DMS53 treated with DMSO at 0.1 percent for 48 hours (cell line): ENCODE data around the gene ADAMTSL4.

Source experiments
- DNase-seq: peaks from one replicate; lab custom pipeline; 2025; ENCODE audit not compliant: unreplicated experiment; lab: John Stamatoyannopoulos, UW

Gene ADAMTSL4

DNA sequence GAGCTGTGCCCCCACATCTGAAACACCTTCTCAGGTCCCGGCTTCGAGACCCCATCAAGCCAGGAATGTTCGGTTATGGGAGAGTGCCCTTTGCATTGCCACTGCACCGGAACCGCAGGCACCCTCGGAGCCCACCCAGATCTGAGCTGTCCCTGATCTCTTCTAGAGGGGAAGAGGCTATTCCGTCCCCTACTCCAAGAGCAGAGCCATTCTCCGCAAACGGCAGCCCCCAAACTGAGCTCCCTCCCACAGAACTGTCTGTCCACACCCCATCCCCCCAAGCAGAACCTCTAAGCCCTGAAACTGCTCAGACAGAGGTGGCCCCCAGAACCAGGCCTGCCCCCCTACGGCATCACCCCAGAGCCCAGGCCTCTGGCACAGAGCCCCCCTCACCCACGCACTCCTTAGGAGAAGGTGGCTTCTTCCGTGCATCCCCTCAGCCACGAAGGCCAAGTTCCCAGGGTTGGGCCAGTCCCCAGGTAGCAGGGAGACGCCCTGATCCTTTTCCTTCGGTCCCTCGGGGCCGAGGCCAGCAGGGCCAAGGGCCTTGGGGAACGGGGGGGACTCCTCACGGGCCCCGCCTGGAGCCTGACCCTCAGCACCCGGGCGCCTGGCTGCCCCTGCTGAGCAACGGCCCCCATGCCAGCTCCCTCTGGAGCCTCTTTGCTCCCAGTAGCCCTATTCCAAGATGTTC is 4.3 kb downstream of the ADAMTSL4 start:
- DNase-seq = no peak

DNA sequence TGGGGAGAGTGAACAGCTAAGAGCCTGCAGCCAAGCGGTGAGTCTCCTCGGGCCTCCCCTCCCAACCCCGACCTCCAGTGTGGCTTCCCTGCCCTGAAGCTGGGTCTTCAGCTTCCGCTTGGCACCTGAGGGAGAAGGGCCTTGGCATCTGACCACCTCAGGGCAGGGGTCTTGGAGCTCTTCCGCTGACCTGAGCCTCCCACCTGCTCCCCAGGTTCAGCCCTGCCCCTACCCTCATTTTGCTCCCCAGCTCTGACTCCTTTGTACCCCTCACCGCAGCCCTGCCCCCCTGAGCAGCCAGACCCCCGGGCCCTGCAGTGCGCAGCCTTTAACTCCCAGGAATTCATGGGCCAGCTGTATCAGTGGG is 4.9 kb downstream of the ADAMTSL4 start:
- no peak for DNase-seq

DNA sequence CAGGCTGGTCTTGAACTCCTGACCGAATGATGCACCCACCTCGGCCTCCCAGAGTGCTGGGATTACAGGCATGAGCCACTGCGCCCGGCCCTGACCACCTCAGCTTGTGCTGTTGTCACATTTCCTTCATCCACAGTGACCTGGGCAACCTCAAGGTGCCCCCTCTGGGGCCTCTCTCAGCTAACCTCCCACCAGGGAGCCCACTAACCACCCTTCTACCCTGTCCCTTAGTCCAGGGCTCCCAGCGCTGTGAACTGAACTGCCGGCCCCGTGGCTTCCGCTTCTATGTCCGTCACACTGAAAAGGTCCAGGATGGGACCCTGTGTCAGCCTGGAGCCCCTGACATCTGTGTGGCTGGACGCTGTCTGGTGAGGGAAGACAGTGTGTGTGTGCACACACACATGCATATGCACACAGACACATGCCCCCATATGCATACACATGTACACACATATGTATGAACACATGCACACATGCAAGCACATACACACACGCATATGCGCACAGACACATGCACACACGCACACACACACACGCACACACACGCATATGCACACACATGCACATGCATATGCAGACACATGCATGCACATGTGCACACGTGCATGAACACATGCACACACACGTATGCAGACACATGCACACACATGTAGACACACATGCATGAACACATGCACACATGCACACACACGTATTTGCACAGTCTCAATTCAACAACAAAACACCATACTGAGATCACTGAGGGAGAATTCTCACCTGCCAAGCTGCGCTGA is 6.2 kb downstream of the ADAMTSL4 start:
- DNase-seq = no peak

DNA sequence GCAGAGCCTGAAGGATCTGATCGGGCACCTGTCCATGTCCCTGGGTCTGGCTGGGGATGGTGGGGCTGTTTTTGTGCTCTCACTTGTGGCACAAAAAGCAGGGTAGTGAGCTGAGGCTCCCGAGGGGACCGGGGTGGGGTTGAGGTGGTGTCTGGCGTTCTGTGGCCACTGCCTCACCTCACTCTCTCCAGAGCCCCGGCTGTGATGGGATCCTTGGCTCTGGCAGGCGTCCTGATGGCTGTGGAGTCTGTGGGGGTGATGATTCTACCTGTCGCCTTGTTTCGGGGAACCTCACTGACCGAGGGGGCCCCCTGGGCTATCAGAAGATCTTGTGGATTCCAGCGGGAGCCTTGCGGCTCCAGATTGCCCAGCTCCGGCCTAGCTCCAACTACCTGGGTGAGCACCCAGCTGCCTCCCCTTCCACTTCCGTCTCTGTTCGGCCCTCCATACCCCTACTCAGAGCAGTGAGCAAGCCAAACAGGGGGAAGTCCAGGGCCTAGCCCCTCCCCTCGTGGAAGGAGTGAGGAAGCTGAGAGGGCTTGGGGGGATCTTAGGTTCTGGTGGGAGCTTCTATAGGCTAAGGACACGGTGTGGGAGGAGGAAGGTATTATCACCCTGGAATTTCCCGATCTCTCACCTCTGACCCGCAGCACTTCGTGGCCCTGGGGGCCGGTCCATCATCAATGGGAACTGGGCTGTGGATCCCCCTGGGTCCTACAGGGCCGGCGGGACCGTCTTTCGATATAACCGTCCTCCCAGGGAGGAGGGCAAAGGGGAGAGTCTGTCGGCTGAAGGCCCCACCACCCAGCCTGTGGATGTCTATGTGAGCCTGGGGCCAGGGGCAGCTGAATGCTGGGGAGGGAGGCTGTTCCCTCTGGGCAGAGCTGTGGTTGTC is 7.0 kb downstream of the ADAMTSL4 start:
- no peak for DNase-seq

DNA sequence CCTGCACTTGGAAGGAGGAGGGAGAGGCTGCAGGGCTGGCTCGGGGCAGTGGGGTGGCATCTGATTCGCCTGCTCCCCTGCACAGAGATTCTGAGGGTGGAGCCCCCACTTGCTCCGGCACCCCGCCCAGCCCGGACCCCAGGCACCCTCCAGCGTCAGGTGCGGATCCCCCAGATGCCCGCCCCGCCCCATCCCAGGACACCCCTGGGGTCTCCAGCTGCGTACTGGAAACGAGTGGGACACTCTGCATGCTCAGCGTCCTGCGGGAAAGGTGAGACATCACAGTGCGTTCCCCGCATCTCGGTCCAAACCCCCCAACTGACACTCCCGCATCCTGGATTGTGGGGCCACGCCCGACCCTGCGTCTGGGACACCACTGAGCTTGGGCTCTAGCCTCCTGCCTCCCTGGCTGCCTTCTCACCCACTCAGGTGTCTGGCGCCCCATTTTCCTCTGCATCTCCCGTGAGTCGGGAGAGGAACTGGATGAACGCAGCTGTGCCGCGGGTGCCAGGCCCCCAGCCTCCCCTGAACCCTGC is 7.9 kb downstream of the ADAMTSL4 start:
- DNase-seq = no peak

DNA sequence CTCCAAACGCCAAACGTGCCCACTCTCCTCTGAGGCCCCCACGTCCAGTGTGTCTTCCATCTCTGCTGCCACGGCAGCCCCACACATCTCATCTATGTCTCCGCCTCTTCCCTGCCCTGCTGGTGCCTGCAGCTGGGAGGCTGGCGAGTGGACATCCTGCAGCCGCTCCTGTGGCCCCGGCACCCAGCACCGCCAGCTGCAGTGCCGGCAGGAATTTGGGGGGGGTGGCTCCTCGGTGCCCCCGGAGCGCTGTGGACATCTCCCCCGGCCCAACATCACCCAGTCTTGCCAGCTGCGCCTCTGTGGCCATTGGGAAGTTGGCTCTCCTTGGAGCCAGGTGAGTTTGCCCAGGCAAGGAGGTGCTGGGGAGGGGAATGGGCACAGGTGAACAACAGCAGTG is 8.6 kb downstream of the ADAMTSL4 start:
- DNase-seq = no peak

DNA sequence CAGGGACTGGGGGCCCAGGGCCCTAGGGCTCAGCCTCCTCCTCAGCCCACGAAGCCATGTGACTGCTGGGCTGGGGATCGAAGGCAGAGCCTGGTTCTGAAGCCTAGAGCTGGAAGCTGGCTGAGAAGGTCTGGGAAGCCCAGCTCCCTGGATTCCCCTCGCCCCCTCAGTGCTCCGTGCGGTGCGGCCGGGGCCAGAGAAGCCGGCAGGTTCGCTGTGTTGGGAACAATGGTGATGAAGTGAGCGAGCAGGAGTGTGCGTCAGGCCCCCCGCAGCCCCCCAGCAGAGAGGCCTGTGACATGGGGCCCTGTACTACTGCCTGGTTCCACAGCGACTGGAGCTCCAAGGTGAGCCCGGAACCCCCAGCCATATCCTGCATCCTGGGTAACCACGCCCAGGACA is 9.1 kb downstream of the ADAMTSL4 start:
- DNase-seq = no peak

DNA sequence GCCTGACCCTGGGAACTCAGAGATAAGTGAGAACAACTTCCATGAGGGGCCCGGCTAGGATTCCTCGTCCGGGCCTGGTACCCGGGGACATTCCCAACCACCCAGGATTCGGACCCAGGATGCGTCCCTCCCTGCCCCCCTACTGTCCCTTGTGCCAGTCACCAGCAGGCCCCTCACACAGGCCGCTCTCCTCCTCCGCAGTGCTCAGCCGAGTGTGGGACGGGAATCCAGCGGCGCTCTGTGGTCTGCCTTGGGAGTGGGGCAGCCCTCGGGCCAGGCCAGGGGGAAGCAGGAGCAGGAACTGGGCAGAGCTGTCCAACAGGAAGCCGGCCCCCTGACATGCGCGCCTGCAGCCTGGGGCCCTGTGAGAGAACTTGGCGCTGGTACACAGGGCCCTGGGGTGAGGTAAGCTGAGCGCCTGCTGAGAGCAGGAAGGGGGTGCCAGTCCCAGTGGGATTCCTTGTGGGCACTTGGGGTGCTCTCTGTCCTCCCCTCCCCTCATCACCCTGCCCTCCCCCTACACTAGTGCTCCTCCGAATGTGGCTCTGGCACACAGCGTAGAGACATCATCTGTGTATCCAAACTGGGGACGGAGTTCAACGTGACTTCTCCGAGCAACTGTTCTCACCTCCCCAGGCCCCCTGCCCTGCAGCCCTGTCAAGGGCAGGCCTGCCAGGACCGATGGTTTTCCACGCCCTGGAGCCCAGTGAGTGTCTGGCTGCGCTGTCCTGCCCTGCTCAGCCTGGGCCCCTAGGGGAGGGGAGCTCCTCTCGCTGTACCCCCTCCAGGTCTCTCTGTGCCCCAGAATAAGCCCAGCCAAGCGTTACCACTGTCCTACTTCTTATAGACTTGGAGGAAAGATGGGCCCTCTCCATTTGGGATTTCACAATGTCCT is 9.8 kb downstream of the ADAMTSL4 start:
- no peak for DNase-seq

DNA sequence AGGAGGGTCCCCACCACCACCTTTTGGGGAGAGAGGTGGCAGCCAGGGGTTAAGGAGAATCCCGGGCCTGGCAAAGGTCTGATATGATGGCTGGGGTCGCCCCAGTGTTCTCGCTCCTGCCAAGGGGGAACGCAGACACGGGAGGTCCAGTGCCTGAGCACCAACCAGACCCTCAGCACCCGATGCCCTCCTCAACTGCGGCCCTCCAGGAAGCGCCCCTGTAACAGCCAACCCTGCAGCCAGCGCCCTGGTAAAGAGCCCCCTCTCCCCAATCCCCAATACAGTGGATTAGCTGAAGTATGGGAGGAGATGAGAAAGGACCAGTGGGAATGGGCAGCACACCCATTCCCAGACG is 10.4 kb downstream of the ADAMTSL4 start:
- no peak for DNase-seq

DNA sequence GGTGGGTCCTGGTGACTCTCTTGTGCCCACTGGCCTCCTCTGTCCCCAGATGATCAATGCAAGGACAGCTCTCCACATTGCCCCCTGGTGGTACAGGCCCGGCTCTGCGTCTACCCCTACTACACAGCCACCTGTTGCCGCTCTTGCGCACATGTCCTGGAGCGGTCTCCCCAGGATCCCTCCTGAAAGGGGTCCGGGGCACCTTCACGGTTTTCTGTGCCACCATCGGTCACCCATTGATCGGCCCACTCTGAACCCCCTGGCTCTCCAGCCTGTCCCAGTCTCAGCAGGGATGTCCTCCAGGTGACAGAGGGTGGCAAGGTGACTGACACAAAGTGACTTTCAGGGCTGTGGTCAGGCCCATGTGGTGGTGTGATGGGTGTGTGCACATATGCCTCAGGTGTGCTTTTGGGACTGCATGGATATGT is 10.8 kb downstream of the ADAMTSL4 start:
- peak; percentile 39 for DNase-seq

DNA sequence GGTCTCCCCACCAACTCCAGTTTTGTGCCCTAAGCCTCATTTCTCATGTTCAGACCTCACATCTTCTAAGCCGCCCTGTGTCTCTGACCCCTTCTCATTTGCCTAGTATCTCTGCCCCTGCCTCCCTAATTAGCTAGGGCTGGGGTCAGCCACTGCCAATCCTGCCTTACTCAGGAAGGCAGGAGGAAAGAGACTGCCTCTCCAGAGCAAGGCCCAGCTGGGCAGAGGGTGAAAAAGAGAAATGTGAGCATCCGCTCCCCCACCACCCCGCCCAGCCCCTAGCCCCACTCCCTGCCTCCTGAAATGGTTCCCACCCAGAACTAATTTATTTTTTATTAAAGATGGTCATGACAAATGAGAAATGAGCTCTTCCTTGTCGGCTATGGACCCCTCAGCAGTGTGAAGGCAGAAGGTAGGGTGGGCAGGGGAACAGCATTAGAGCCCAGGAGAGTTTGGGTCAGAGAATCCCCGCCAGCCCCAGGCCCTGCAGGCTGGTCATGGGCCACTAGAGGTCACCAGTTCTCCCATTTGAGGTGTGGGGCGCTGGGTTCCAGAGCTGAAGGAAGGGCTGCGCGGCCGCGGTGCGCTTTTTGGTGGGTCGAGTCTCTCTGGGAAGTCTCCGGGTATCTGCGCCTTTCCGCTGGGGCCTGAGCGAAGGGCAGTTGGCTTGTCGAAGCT is 11.5 kb downstream of the ADAMTSL4 start:
- DNase-seq = peak; percentile 96

DNA sequence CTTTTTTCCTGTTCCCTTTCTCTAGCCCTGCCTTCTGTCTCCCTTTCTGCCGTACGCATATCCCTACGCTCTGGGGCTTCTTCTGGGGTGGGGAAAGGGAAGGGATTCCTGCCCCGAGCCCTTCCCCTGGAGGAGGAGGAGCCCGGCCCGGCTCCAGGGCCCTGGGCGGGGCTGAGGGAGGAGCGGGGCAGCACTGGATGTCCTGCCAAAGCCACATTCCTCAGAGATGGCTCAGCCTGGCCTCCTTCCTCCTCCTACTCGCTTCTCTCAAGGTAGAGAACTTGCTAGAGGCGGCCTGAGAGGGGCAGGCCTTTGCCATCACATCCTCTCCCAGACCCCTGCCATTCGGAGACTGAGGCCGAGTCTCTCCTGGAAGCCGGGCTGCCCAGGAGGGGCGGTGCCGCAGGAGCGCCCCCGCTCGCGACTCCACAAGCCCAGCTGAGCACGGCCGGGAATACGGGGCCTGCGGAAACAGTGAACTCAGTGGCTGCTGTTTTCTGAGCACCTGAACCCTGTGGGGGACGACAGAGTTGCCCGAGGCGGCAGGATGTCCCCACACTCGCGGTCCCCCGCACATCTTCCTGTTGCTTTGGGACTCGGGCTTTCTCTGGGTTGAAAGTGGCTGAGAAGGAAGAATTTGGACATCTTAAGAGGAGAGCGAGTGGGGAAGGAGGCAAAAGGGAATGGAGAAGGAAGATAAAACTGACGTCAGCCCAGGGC is 12.2 kb downstream of the ADAMTSL4 start:
- peak; percentile 96 for DNase-seq

DNA sequence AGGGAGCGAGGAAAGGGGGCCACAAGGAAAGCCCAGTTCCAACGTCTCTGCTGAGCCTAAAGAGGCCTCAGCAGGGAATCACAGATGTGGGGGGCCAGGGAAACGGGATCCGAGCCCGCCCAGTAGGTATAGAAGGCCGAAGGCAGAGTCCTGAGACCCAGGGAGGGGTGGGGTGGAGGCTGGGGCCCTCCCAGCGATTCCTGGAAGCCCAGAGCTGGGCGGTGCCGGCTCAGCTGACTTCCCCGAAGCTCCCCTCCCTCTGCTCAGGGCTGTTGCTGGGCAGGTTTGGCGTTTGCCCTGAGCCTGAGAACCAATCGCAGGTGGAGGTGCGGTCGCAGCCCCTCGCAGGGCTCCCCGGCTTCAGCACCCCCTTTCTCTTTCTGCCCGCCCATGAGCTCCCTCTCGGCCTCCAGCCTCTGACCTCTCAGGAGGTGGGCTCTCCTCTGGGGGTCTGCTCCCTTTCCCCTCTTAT is 12.8 kb downstream of the ADAMTSL4 start:
- DNase-seq = peak; percentile 80

DNA sequence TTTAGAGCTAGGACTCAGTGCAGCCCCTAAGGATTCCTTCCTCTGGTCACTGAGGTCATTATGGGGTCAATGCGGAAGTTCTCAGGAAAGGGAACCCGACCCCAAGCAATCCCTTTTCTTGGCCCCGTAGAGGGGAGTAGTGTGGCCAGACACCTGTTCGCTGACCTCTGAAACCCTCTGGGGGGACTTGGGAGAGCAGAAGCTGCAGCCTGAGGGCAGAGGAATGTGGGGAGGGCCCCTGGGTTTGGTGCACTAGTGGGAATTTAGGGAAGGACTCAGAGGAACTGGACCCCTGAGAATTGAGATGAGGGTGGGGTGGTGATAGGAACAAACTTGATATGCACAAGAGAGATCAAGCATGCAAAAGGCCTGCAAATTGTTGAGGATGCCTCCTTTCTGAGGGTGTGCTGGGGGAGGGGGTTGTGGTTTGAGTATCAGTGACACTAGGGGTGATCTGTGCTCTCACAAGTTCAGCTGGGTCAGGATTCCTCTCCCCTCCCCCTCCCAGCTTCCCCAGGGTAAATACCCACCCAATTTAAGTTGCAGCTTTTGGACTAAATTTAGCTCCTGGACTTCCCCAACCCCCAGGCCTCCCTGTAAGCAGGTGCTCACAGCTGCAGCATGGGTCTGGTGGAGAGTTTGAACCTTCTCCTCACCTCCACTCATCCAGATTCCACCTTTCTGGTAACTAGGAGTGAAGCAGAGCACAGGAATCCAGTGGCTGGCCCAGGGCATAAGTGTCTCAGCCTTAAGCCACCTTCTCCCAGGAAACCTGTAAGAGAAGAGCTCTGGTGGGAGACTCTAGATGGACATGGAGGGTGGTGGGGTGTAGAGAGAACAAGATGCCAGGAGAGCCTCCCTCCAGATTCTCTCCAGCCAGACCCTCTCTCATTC is 13.5 kb downstream of the ADAMTSL4 start:
- DNase-seq = no peak

DNA sequence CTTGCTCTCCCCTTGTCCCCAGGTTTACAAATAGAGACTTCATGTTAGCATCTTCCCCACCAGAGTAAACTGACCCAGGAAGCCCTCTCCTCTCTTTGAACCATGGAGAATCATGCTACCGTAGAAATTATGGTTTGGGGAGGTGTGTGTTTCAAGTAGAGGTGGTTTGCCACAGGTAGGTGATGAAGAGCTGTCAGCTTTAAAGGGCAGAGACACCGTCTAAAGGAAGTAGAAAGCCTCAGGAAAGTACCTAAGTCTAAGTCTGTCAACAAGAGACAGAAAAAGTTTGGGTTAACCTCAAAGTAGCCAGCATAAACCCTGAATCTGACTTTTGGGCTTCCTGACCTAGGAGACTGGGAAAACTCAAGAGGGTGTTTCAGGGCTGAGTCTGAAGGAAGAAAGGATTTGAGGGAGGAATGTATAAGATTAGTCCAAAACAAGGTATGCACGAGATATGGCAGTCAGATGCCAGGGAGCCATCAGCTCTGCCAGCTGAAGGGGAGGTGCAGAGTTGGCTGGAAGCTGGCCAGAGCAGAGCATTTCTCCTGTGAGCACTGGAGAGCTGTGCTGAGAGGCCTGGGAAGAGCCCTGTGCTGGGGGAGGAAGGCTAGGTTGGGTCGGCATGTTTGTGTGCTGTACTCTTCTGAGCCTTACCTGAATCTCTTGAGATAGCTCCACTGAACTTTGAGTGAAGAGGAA is 14.3 kb downstream of the ADAMTSL4 start:
- DNase-seq = peak; percentile 15

DNA sequence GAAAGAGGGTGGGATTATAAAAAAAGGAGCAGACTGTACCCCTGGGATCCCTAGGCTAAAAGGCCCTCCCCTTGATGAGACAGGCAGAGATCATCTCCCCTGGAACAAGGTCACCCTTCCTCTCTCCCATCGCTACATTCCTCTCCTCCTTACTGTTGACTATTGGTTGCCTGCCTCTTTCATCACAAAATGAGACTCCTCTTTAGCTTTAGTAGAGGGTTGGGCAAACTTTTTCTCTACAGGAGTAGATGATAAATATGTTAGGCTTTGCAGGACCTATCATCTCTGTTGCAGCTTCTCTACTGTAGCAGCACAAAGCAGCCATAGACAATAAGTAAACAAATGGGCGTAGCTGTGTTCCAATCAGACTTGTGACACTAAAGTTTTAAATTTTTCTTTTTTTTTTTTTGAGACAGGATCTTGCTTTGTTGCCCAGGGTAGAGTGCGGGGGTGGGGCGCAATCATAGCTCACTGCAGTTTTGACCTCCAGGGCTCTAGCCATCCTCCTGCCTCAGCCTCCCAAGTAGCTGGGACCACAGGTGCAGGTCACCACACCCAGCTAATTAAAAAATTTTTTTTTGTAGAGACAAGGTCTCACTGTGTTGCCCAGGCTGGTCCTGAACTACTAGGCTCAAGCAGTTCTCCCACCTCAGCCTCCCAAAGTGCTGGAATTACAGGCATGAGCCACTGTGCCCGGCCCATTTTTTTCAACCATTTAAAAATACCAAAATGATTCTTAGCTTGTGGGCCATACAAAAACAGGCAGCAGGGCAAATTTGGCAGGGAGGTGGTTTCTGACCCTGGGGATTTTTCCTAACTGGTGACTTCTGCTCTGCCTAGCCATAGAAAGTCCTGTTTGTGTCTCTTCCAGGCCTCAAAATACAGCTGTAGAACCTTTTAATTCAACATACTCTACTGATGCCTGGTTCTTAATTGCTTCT is 15.1 kb downstream of the ADAMTSL4 start:
- no peak for DNase-seq
